Measurements from ENCODE around the gene NT5C1A.
A peak's percentile ranks its signal among the peaks of the same experiment; 100 is the strongest.

NT5C1A gene

GRCh38 chr1:39689214-39689613 is 17.3 kb upstream of the NT5C1A start:
- no peak for DNase-seq

- DNase-seq = no peak
Observed at GRCh38 chr1:39688706-39689105, 16.8 kb upstream of the NT5C1A start.

GRCh38 chr1:39687243-39687642 is 15.3 kb upstream of the NT5C1A start:
- DNase-seq = no peak

GRCh38 chr1:39685071-39685470 is 13.2 kb upstream of the NT5C1A start:
- no peak for DNase-seq

- no peak for DNase-seq
Observed at GRCh38 chr1:39684313-39684664, 12.4 kb upstream of the NT5C1A start.

- DNase-seq = peak; percentile 47
Observed at GRCh38 chr1:39683591-39684312, 11.8 kb upstream of the NT5C1A start.

- DNase-seq = no peak
Observed at GRCh38 chr1:39681999-39682398, 10.1 kb upstream of the NT5C1A start.

- no peak for DNase-seq
Observed at GRCh38 chr1:39681294-39681693, 9.4 kb upstream of the NT5C1A start.

GRCh38 chr1:39680751-39681150 is 8.8 kb upstream of the NT5C1A start:
- no peak for DNase-seq

GRCh38 chr1:39679821-39680220 is 7.9 kb upstream of the NT5C1A start:
- DNase-seq = no peak

GRCh38 chr1:39678889-39679288 is 7.0 kb upstream of the NT5C1A start:
- no peak for DNase-seq

- DNase-seq = no peak
Observed at GRCh38 chr1:39677645-39678044, 5.7 kb upstream of the NT5C1A start.

- DNase-seq = no peak
Observed at GRCh38 chr1:39676948-39677548, 5.1 kb upstream of the NT5C1A start.

- DNase-seq = no peak
Observed at GRCh38 chr1:39675220-39675619, 3.3 kb upstream of the NT5C1A start.

- DNase-seq = no peak
Observed at GRCh38 chr1:39673215-39673614, 1.3 kb upstream of the NT5C1A start.

GRCh38 chr1:39672551-39672947 is 642 bp upstream of the NT5C1A start:
- peak; percentile 29 for DNase-seq

- DNase-seq = no peak
Observed at GRCh38 chr1:39671433-39671792, 494 bp downstream of the NT5C1A start.

GRCh38 chr1:39670689-39671088 is 1.2 kb downstream of the NT5C1A start:
- DNase-seq = no peak

GRCh38 chr1:39668894-39669293 is 3.0 kb downstream of the NT5C1A start:
- DNase-seq = no peak

- no peak for DNase-seq
Observed at GRCh38 chr1:39668111-39668510, 3.8 kb downstream of the NT5C1A start.

- peak; percentile 55 for DNase-seq
Observed at GRCh38 chr1:39666772-39667171, 5.1 kb downstream of the NT5C1A start.

GRCh38 chr1:39663559-39663958 is 8.3 kb downstream of the NT5C1A start:
- DNase-seq = no peak

- no peak for DNase-seq
Observed at GRCh38 chr1:39662861-39663260, 9.0 kb downstream of the NT5C1A start.

- no peak for DNase-seq
Observed at GRCh38 chr1:39659538-39659937, 12.4 kb downstream of the NT5C1A start.

- no peak for DNase-seq
Observed at GRCh38 chr1:39659110-39659509, 12.8 kb downstream of the NT5C1A start.

All from activated CD4-positive, alpha-beta T cell treated with anti-CD3 and anti-CD28 coated beads for 48 hours (primary cell).